GM23338 (cell line): ENCODE measurements around the gene SLC2A6. TPM values are rescaled to one million over a fixed set of nuclear protein-coding genes. Genes with fewer than 3 reads are reported as not detected.

Source experiments
- ATAC-seq: fragments of 200-7000 bp; cut with Tn5 transposase; 3 replicates; pipeline ENCODE4 v1.9.1; 2020
- DNase-seq: peaks from one replicate; pipeline ENCODE4 v3.0.0-alpha.2; 2015; ENCODE audit warnings: low spot score
- H2AFZ ChIP-seq: fragments of 200-600 bp; sonication (generic); 2 replicates; pipeline ENCODE4 v1.8.0; 2016; ENCODE audit warnings: antibody characterized with exemption, mild to moderate bottlenecking, moderate library complexity
- H3F3A ChIP-seq: fragments of 200-600 bp; sonication (generic); replicated peaks from 2 replicates; pipeline ENCODE4 v1.8.0; 2017; ENCODE audit warnings: antibody characterized with exemption, mixed run types, low read depth
- H3K27ac ChIP-seq: fragments of 200-600 bp; sonication (generic); 2 replicates; pipeline ENCODE4 v1.6.1; 2016; ENCODE audit warnings: low read depth
- H3K27me3 ChIP-seq: fragments of 200-600 bp; sonication (generic); 2 replicates; pipeline ENCODE4 v1.8.0; 2016; ENCODE audit warnings: mild to moderate bottlenecking, mixed run types, moderate library complexity; ENCODE audit not compliant: insufficient read depth
- H3K36me3 ChIP-seq: fragments of 200-600 bp; sonication (generic); 2 replicates; pipeline ENCODE4 v1.8.0; 2016; ENCODE audit warnings: mild to moderate bottlenecking; ENCODE audit not compliant: insufficient read depth
- H3K4me1 ChIP-seq: fragments of 200-600 bp; sonication (generic); 2 replicates; pipeline ENCODE4 v1.8.0; 2016; ENCODE audit warnings: mild to moderate bottlenecking, moderate library complexity; ENCODE audit not compliant: insufficient read depth
- H3K4me2 ChIP-seq: fragments of 200-600 bp; sonication (generic); 2 replicates; pipeline ENCODE4 v1.7.1; 2017; ENCODE audit warnings: mixed run types
- H3K4me3 ChIP-seq: fragments of 200-600 bp; sonication (generic); 2 replicates; pipeline ENCODE4 v1.6.1; 2016; ENCODE audit warnings: mixed run types
- H3K79me2 ChIP-seq: fragments of 200-600 bp; sonication (generic); replicated peaks from 2 replicates; pipeline ENCODE4 v1.8.0; 2017; ENCODE audit warnings: mild to moderate bottlenecking; ENCODE audit not compliant: insufficient read depth
- H3K9me2 ChIP-seq: fragments of 200-600 bp; sonication (generic); 2 replicates; pipeline ENCODE4 v1.8.0; 2017; ENCODE audit not compliant: insufficient read depth
- H4K20me1 ChIP-seq: fragments of 200-600 bp; sonication (generic); replicated peaks from 2 replicates; pipeline ENCODE4 v1.8.0; 2017; ENCODE audit warnings: mild to moderate bottlenecking; ENCODE audit not compliant: insufficient read depth
- H3K27ac Mint-ChIP-seq: 2 replicates; pipeline ENCODE4 v1.8.0; 2020; ENCODE audit warnings: inconsistent platforms, mild to moderate bottlenecking, moderate library complexity, mixed read lengths
- H3K27me3 Mint-ChIP-seq: 3 replicates; pipeline ENCODE4 v1.8.0; 2022; ENCODE audit warnings: low read depth, mild to moderate bottlenecking, moderate library complexity, mixed read lengths, inconsistent platforms; ENCODE audit not compliant: insufficient read depth, poor library complexity
- H3K36me3 Mint-ChIP-seq: 3 replicates; pipeline ENCODE4 v1.8.0; 2021; ENCODE audit warnings: low read depth, mild to moderate bottlenecking, inconsistent platforms, moderate library complexity, mixed read lengths
- H3K4me1 Mint-ChIP-seq: 3 replicates; pipeline ENCODE4 v1.8.0; 2020; ENCODE audit warnings: mild to moderate bottlenecking, inconsistent platforms, mixed read lengths
- H3K4me3 Mint-ChIP-seq: 3 replicates; pipeline ENCODE4 v1.8.0; 2021; ENCODE audit warnings: moderate library complexity, mild to moderate bottlenecking, inconsistent platforms, mixed read lengths
- H3K9me3 Mint-ChIP-seq: 3 replicates; pipeline ENCODE4 v1.8.0; 2020; ENCODE audit warnings: moderate library complexity, mild to moderate bottlenecking, inconsistent platforms, mixed read lengths
- CREB1 ChIP-seq: fragments of 250-450 bp; sonication (Bioruptor Pico); IDR thresholded peaks from 2 replicates; pipeline ENCODE4 v1.5.0; 2020; ENCODE audit warnings: low read depth, mild to moderate bottlenecking, moderate library complexity
- CTCF ChIP-seq, 2 experiments: fragments of 200-600 bp in 1 of 2; sonication (generic) in 1 of 2; conservative IDR thresholded peaks; 2 replicates each; pipeline versions ENCODE4 v1.5.1 to v1.6.1; 2016 to 2017; ENCODE audit warnings: antibody characterized with exemption in 2 of 2, low read depth in 2 of 2, mild to moderate bottlenecking in 2 of 2, moderate library complexity in 1 of 2
- EZH2 ChIP-seq: fragments of 200-600 bp; sonication (generic); IDR thresholded peaks from one replicate; pipeline ENCODE4 v1.8.0; 2017; ENCODE audit warnings: antibody characterized with exemption, mild to moderate bottlenecking, low read depth; ENCODE audit not compliant: unreplicated experiment
- EZH2phosphoT487 ChIP-seq: fragments of 200-600 bp; sonication (generic); IDR thresholded peaks from one replicate; pipeline ENCODE4 v1.8.1; 2018; ENCODE audit warnings: antibody characterized with exemption; ENCODE audit not compliant: unreplicated experiment
- JUNB ChIP-seq: IDR thresholded peaks from one replicate; pipeline ENCODE4 v1.6.1; 2016; ENCODE audit warnings: antibody characterized with exemption; ENCODE audit not compliant: unreplicated experiment
- NANOG ChIP-seq: IDR thresholded peaks from 2 replicates; pipeline ENCODE4 v1.6.1; 2016; ENCODE audit warnings: antibody characterized with exemption, borderline replicate concordance
- POLR2AphosphoS5 ChIP-seq: IDR thresholded peaks from 2 replicates; pipeline ENCODE4 v1.6.1; 2016; ENCODE audit warnings: antibody characterized with exemption, low read depth
- REST ChIP-seq: IDR thresholded peaks from one replicate; pipeline ENCODE4 v1.6.1; 2018; ENCODE audit warnings: antibody characterized with exemption; ENCODE audit not compliant: unreplicated experiment
- STAT1 ChIP-seq: IDR thresholded peaks from one replicate; pipeline ENCODE4 v1.6.1; 2016; ENCODE audit warnings: antibody characterized with exemption; ENCODE audit not compliant: unreplicated experiment
- ZNF114 ChIP-seq: fragments of 250-450 bp; sonication (Bioruptor Pico); IDR thresholded peaks from 2 replicates; pipeline ENCODE4 v1.5.0; 2020; ENCODE audit warnings: mild to moderate bottlenecking, moderate library complexity
- ZNF331 ChIP-seq: fragments of 250-450 bp; sonication (Bioruptor Pico); IDR thresholded peaks from 2 replicates; pipeline ENCODE4 v1.5.0; 2020; ENCODE audit warnings: low read depth, mild to moderate bottlenecking, moderate library complexity
- ZNF462 ChIP-seq: fragments of 250-450 bp; sonication (Bioruptor Pico); IDR thresholded peaks from 2 replicates; pipeline ENCODE4 v1.5.0; 2020; ENCODE audit warnings: mild to moderate bottlenecking, moderate library complexity
- polyA plus RNA-seq: library from polyadenylated mRNA; unstranded; fragments of >200 nt; fragmentation: Nextera tagmentation; extraction: Ambion mirVana; gene quantifications from 2 replicates; pipeline ENCODE4 v1.2.1, GENCODE V29; 2016
- total RNA-seq: library from RNA; depleted of rRNA; stranded (reverse); fragments of >200 nt; shearing (Covaris generic); gene quantifications from 2 replicates; pipeline ENCODE4 v1.2.3, GENCODE V29; 2014
- TF ChIP-seq, protein P1 (sequence below): IDR thresholded peaks from 2 replicates; pipeline ENCODE4 v1.6.1; 2016; ENCODE audit warnings: antibody characterized with exemption

Gene SLC2A6
- total and polyA plus RNA-seq, 2 experiments from 2014 or later: 17.5 to 39.3 TPM

- Mint-ChIP-seq H3K4me3 (no peak overlapping the region), H3K27ac (no peak overlapping the region), H3K36me3 (no peaks in the 10 kb centered on the region; the same call in 2 of the 3 replicates), H3K9me3 (no peaks in the 10 kb centered on the region), H3K4me1 (no peaks in the 10 kb centered on the region), H3K27me3 (peaks cover 3% of the 10 kb centered on the region)
- H4K20me1 ChIP-seq: no peaks in the 10 kb centered on the region
- H3K27me3 ChIP-seq: no peaks in the 10 kb centered on the region
- no peak overlapping the region for H2AFZ ChIP-seq
- ATAC-seq (no peak), DNase-seq (no peak)
- no peak for TF ChIP-seq ZNF462 (CRISPR knock-in tag)
- TF ChIP-seq STAT1: no peak
- no peak for TF ChIP-seq ZNF114 (CRISPR knock-in tag)
- TF ChIP-seq EZH2: no peak
- TF ChIP-seq, protein P1, sequence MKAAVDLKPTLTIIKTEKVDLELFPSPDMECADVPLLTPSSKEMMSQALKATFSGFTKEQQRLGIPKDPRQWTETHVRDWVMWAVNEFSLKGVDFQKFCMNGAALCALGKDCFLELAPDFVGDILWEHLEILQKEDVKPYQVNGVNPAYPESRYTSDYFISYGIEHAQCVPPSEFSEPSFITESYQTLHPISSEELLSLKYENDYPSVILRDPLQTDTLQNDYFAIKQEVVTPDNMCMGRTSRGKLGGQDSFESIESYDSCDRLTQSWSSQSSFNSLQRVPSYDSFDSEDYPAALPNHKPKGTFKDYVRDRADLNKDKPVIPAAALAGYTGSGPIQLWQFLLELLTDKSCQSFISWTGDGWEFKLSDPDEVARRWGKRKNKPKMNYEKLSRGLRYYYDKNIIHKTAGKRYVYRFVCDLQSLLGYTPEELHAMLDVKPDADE: no peak
- no peak for TF ChIP-seq CTCF (conservative IDR thresholded peaks at IDR 0.05; ENCODE audit: low read depth in 2 of 2)
- TF ChIP-seq EZH2phosphoT487: no peak
- no peak for TF ChIP-seq ZNF331 (CRISPR knock-in tag)
- no peak for TF ChIP-seq NANOG
- no peak for TF ChIP-seq REST
- TF ChIP-seq CREB1 (CRISPR knock-in tag): no peak
- TF ChIP-seq POLR2AphosphoS5: no peak
- no peak for TF ChIP-seq JUNB
- H3K79me2 ChIP-seq: no peaks in the 10 kb centered on the region
- no peaks in the 10 kb centered on the region for H3K36me3 ChIP-seq
- H3F3A ChIP-seq: no peaks in the 10 kb centered on the region
- no peaks in the 10 kb centered on the region for H3K4me1 ChIP-seq
- no peak overlapping the region for H3K4me3 ChIP-seq
- H3K9me2 ChIP-seq: no peaks in the 10 kb centered on the region
- H3K4me2 ChIP-seq: no peak overlapping the region
- H3K27ac ChIP-seq: no peak overlapping the region
Observed at GRCh38 chr9:133441571-133441970, 37.3 kb downstream of the SLC2A6 start.
